ENCODE results near the gene EFNA3.

The EFNA3 gene

DNA sequence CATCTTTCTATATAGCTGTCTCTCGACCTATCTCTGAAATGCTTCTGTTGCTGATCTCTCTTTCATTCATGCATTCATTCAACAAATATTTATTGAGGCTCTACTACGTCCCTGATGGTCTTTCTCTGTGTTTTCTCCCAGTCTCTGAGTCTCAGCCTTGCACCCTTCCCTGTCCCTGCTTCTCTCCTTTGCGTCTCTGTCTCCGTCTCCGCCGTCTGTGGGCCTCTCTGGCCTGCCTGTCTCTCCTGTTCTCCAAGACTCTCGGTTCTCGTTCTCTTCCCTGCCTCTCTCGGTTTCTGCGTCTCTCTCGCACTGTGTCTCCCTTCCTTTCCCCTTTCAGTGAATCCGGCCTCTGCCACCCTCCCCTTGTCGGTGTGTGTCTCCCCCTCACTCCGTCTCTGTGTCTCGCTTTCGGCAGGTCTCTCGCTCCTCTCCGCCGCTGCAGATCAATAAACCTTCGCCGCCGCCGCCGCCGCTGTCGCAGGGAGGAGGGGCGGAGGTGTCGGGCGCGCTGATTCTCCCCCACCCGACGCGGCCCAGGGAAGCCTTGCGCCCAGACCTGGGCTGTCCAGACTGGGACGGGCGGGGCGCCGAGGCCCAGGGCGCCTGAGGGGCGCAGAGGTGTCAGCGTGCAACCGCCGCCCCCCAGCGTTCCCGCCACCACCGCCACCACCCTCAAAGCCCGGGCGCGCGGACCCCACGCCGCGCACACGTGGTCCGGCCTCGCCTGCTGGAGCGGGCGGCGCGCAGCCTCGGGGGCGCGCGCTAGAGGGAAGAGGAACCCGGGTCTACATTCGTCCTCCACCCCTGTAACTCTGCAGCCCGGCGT, 3.0 kb downstream of the EFNA3 start:
- DNase-seq (ENCODE audit: low read depth, low spot score): no peak
- peak overlapping the region; percentile 82 for H3K27ac ChIP-seq

DNA sequence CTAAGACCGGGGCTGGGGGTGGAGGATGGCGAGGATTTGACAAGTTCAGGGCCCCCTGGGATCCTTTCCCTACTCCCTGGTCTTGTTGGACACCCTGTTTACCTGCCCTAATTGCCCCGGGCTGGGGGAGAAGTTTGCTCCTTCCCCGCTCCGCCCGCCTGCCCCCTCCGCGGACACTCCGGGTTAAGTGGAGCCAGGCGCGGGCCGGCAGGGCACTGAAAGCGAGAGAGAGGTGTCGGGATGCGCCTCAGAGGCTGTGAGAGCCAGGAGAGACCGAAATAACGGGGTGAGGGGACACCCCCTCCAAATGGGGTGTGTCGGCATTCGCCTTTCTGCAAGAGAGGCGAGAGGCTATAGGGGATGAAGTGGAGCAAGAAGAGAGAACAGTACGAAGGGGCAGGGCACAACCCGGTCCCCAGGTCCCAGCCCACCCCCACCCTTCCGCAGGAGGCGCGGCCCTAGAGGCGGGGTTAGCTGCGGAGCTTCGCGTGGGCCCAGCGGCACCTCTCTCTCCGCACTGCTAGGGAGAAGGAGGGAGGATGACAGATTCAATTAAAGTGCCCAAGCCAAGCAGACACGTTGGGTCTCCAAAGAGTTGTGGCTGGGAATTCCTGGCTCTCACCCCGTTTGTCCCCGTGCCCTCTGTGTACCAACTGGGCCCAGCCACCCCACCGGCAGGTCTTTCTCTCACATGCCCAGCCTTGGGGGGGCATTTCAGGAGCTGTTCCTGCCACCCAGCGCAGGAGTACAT, 3.8 kb downstream of the EFNA3 start:
- DNase-seq (ENCODE audit: low read depth, low spot score): no peak
- H3K27ac ChIP-seq: peak overlapping the region; percentile 82

DNA sequence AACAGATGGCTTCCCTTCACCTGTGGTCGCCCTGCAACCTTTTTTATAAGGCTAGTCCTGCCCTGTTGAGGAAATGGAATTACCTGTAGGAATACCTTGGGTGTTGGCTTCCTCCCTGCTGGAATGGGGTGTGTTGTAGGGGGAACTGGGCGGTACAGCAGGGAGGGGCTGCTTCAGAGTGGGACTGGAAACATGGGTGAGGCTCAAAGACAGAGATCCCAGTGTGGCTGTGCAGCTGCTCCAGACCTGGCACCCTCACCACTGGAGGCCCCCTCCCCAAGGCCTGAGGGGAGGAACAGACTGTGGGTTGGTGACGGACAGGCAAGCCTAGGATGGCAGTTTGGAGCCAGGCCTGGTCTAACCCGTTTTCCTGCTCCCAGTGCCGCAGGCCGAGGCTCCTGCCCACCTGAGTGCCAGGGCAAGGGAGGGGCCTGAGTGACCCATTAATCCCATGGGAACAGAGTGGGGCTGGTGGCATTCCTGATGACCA, 4.5 kb downstream of the EFNA3 start:
- H3K27ac ChIP-seq: peak overlapping the region; percentile 82
- DNase-seq (ENCODE audit: low read depth, low spot score): no peak

DNA sequence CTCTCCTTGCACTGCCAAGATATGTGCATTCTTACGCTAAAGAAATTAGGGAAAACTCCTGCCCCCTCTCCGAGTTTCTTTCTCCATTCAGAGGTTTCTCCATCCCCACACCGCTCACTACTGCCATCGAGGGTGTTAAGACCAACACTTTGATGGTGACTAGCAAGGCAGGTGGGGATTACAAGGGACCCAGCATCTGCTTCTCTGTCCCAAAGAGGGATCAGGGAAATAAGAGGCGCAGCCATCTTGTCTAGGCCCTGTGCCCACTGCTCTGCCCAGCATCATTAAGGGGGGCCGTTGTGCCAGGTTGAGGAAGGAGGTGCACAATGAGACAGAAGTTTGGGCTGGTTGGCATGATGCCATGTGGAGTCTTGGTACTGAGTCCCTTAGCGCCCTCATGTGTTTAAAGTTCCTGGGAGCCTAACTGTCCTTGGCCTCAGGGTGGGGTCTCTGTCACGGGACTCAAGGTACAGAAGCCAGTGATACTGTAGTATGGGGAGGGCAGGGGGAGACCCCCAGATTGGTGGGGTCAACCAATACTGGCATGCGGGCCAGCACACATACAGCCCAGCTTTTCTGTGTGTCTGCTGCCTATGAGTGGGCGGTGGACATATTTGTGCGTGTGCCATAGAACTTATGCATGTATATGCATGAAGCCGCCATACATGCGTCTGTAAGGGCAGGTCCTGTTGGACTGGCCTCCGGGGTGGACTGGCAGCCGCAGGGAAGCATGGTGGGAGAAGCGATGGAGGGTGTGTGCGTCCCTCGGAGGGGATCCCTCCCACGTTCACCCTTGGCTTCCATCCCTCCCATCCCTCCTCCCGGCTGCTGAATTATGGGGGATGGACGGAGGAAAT, 5.5 kb downstream of the EFNA3 start:
- DNase-seq (ENCODE audit: low read depth, low spot score): no peak

DNA sequence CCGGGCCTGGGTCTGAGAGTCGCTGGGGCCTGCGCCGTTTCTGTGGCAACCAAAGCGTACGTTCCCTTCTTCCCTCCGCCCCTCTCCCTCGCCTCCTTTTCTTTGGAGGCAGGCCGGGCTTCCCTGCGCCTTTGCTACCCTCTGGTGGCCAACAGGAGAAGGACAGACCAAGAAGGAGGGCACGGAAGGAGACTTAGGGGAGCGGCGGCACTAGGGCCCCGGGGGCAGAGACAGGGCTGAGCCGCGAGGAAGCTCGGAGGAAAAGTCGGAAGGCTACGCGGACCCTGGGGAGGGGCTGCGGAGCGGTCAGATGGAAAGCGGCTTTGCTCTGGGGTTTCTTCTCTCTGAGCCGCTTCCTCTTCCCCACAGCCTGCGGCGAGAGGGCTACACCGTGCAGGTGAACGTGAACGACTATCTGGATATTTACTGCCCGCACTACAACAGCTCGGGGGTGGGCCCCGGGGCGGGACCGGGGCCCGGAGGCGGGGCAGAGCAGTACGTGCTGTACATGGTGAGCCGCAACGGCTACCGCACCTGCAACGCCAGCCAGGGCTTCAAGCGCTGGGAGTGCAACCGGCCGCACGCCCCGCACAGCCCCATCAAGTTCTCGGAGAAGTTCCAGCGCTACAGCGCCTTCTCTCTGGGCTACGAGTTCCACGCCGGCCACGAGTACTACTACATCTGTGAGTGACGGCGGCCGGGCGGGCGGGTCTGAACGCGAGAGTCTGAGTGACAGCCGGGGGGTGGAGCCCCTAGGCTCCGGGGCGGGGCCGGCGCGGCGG, 6.3 kb downstream of the EFNA3 start:
- DNase-seq (ENCODE audit: low read depth, low spot score): no peak
- peak overlapping the region; percentile 82 for H3K27ac ChIP-seq

More for the DNA sequence above, 5.5 kb downstream of the EFNA3 start:
- H3K27ac ChIP-seq: peak overlapping the region; percentile 82

DNA sequence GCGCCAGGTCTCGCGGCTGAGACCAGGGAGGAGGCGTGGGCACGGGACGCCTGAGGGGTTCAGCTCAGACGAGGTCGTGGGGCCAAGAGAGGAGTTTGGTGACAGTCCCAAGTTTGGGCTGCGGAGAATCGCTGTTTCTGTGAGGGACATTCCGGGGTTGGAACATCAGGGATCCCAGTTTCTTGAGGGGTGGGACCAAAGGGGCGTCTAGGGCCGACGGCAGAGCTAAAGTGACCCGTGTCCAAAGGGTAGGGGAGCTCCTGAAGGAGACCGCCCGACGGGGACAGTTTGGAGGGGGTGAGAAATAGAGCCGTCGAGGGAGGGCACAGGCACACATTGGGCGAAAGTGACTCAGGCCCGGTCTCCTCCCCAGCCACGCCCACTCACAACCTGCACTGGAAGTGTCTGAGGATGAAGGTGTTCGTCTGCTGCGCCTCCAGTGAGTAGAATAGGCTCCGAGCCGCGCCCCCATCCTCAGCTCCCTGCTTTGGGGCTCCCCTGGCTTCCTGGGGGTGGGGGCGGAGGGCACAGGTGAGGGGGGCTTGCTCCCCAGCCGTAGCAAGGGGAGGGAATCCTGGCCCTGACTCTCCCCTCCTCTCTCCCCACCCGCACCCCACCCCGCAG, 7.0 kb downstream of the EFNA3 start:
- H3K27ac ChIP-seq: peak overlapping the region; percentile 82
- no peak for DNase-seq (ENCODE audit: low read depth, low spot score)

DNA sequence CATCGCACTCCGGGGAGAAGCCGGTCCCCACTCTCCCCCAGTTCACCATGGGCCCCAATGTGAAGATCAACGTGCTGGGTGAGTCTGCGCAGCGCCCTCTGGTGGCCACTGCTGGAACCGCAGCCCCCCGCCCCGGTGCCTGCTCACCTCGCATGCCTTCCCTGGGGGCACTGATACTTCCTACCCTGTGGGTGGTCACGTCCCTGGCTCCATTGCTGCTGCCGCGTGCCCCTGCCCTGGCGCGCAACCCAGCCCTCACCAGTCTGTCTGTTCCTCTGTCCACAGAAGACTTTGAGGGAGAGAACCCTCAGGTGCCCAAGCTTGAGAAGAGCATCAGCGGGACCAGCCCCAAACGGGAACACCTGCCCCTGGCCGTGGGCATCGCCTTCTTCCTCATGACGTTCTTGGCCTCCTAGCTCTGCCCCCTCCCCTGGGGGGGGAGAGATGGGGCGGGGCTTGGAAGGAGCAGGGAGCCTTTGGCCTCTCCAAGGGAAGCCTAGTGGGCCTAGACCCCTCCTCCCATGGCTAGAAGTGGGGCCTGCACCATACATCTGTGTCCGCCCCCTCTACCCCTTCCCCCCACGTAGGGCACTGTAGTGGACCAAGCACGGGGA, 7.6 kb downstream of the EFNA3 start:
- H3K27ac ChIP-seq: peak overlapping the region; percentile 82
- no peak for DNase-seq (ENCODE audit: low read depth, low spot score)

DNA sequence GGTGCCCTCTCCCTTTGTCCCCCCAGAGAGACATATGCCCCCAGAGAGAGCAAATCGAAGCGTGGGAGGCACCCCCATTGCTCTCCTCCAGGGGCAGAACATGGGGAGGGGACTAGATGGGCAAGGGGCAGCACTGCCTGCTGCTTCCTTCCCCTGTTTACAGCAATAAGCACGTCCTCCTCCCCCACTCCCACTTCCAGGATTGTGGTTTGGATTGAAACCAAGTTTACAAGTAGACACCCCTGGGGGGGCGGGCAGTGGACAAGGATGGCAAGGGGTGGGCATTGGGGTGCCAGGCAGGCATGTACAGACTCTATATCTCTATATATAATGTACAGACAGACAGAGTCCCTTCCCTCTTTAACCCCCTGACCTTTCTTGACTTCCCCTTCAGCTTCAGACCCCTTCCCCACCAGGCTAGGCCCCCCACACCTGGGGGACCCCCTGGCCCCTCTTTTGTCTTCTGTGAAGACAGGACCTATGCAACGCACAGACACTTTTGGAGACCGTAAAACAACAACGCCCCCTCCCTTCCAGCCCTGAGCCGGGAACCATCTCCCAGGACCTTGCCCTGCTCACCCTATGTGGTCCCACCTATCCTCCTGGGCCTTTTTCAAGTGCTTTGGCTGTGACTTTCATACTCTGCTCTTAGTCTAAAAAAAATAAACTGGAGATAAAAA, 8.4 kb downstream of the EFNA3 start:
- no peak for DNase-seq (ENCODE audit: low read depth, low spot score)
- no peak overlapping the region for H3K27ac ChIP-seq

DNA sequence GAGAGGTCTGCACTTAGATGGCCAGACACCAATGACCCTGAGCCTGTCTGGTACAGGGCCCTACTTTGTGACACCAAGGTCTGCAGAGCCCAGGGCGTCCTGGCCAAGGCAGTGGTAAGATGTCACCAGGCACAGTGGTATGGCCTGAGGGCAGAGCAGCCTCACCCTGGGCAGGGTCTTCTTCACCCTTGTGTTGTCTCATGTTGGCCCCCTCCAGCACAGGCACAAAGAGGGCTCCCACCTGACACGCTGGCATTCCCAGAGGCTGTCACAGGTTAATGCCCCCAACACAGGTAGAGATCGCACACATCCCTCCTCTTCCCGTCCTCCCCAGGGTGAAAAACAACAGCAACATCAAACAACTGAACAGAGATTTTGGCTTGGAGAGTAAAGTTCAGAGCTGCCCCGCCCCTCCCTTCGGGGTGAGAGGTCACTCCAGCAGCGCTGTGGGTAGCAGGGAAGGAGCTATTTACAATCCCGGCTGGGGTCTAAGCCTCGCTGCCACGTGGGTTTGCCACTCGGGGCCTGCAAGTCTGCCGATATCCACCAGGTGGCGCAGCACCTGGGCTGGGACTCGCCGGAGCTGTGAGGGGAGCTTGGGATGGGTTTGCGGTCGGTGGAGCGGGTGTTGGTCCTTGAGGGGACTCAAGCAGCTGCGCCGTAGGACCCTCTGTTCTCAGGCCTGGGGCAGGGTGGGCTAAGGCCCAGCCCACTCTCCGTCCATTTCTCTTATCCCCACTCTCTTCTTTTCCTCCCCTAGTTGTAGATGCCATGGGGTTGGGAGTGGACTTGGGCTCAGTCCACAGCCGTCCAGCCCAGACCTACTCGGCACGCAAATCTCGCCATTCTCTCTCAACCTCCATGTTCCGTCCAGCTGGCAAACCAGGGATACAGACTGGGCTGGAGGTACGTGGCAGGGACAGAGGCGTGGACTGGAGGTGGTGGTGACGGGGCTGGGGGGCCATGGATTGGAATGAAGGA, 12.7 kb downstream of the EFNA3 start:
- no peak for DNase-seq (ENCODE audit: low read depth, low spot score)
- no peak overlapping the region for H3K27ac ChIP-seq

DNA sequence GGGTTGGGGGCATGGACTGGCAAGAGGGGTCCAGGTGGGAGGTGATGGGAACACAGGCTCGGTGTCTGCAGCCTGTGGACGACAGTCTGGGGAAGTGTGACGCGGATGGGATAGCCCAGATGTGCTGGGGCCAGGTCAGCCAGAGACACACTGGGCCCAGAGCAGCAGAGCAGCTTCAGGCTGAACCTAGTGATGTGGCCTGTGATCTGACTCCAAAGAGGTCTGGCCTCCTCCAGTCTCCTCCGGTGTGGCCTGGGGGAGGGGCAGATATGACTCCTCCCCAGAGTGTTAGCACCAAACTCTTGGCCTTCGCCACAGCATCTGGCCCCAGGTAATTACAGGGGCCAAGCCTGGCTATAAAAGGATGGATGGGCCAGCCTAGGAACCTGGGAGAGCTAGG, 13.5 kb downstream of the EFNA3 start:
- H3K27ac ChIP-seq: no peak overlapping the region
- no peak for DNase-seq (ENCODE audit: low read depth, low spot score)

DNA sequence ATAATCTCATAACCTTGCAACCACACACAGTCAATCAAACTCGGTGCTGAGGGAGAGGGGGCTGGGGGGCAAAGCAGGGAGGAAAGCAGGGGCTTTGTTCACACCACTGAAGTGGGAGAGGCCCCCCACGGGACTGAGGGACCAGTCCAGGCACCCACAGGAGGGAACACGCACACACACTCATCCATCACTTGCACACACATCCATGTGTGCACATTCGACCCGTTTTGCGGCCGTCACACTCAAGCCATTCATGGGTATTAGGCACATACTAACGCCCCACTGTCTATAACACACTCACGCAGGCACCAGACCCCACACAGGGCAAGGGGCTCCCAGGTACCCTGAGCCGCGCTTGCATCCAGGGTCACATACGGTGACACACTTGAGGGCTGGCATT, 14.0 kb downstream of the EFNA3 start:
- H3K27ac ChIP-seq: no peak overlapping the region
- no peak for DNase-seq (ENCODE audit: low read depth, low spot score)

DNA sequence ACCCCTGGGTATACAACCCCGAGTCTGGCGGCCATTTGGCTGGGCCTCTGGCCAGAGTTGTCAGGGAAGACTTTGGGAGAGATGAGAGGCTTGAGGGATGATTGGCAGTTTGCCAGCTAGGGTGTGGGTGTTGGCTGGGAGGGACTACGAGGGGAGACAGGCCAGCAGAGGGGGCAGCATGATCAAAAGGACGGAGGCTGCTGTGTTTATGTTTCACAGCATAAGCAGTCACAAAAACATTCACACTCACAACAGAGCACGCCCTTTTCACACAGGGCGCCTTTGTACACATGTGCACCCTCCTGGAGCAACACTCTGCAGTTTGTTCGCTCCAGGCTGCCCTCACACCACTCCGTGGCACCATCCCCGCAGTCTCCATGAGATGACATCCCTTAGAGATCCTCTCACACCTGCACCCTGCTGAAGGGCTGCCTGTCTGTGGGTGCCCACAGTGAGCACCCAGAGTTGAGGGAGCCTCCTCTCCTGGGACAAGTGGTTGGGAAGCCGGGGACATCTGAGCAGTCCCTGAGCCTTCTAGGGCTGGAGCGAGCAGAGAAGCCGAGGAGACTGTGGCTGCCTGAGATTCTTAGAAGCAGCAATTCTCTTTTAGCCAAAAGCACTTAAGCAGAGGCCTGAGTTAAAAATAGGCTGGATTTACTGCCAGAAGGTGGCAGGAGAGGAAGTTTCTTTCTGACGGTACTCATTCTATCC, 15.4 kb downstream of the EFNA3 start:
- no peak for DNase-seq (ENCODE audit: low read depth, low spot score)
- H3K27ac ChIP-seq: no peak overlapping the region

DNA sequence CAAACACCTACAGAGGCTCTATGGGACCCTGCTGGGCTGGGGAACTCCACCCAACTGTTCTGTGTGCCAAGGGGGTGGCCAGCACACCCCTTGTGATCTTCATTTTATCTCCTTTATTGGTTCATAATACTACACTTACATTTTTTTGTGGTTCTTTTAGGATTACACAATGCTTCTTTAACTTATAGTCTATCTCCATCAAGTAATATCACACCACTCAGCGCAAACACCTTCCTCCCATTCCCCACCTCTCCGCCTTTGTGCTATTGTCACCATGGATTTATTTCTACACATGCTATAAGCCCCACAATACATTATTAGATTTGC, 15.9 kb downstream of the EFNA3 start:
- no peak overlapping the region for H3K27ac ChIP-seq
- DNase-seq (ENCODE audit: low read depth, low spot score): no peak

DNA sequence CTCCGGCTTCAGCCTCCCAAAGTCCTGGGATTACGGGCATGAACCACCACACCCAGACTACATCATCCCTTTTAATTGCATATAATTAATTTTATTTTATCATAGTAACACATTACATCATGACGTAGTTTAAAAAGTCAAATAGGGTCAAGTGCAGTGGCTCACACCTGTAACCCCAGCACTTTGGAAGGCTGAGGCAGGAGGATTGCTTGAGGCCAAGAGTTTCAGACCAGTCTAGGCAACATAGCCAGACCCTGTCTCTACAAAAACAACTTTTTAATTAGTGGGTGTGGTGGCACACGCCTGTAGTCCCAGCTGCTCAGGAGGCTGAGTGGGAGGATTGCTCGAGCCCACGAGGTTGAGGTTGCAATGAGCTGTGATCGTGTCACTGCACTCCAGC, 20.7 kb downstream of the EFNA3 start:
- no peak overlapping the region for H3K27ac ChIP-seq
- no peak for DNase-seq (ENCODE audit: low read depth, low spot score)

DNA sequence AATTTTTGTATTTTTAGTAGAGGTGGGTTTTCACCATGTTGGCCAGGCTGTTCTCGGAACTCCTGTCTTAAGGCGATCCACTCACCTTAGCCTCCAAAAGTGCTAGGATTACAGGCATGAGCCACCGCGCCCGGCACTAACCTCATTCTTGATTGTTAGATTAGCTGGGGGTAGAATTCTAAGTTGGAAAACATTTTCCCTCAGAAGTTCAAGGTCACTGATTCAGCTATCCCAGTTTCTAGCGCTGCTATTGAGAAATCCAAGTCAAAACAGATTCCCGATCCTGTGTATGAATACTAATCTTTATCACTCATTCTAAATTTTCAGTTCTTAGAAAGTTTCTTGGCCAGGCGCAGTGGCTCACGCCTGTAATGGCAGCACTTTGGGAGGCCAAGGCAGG, 24.7 kb downstream of the EFNA3 start:
- no peak for DNase-seq (ENCODE audit: low read depth, low spot score)
- H3K27ac ChIP-seq: no peak overlapping the region

DNA sequence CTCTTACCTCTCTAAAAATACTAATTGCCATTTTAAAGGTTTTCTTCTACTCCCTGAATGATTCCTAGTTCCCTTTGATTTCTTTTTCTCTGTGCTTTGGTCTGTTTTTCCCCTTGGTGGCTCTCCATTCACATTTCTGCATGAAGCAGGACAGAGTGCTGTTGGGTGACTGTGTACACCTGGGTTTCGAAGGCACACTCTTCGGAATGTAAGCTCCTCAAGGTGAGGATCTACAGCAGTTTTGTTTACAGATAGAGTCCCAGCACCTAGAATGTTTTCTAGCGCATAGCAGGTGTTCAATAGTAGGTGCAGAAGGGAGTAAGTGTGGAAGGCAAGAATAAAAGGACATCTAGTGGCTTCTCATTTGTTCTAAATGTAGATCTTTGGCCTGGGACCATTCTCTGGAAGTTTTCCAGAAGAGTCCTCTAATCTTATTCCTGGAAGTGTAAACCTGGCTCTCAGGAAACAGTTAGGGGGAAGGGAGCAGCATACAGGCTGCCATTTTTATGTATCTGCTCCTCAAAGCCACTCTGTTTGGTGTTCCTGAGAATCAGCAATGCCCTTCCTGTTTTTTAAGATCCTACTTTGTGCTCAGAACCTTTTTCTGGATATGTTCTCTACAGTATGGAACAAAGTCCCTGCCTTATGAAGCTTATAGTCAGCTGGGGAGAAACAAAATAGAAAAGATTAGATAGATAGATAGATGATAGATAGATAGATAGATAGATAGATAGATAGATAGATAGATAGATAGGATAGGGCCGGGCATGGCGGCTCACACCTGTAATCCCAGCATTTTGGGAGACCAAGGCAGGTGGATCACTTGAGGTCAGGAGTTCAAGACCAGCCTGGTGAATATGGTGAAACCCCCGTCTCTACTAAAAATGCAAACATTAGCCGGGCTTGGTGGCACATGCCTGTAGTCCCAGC, 26.2 kb downstream of the EFNA3 start:
- H3K27ac ChIP-seq: no peak overlapping the region
- DNase-seq (ENCODE audit: low read depth, low spot score): no peak
